HEK293T (cell line): ENCODE results near the gene DCP1B.

Experiments
- CTCF ChIA-PET: fragments of 350-600 bp; formaldehyde crosslinking; extraction: SDS; loops from one replicate; lab custom pipeline; 2021; ENCODE audit warnings: antibody characterized with exemption, inconsistent platforms; lab: Yijun Ruan, JAX
- POLR2A ChIA-PET: fragments of 350-600 bp; formaldehyde crosslinking; extraction: SDS; loops from one replicate; lab custom pipeline; 2020; ENCODE audit warnings: antibody characterized with exemption, inconsistent platforms; lab: Yijun Ruan, JAX
- DNase-seq: peaks from one replicate; pipeline ENCODE4 v3.0.0; 2012; ENCODE audit warnings: mixed read lengths; ENCODE audit errors: extremely low spot score
- ARNT ChIP-seq: fragments of 450-650 bp; IDR thresholded peaks from 2 replicates; pipeline ENCODE4 v1.6.1; 2017; ENCODE audit warnings: mild to moderate bottlenecking
- BHLHE40 ChIP-seq: fragments of 450-650 bp; IDR thresholded peaks from 2 replicates; pipeline ENCODE4 v1.6.1; 2016; ENCODE audit warnings: mild to moderate bottlenecking, moderate library complexity, borderline replicate concordance
- CTBP1 ChIP-seq: fragments of 450-650 bp; IDR thresholded peaks from 2 replicates; pipeline ENCODE4 v1.6.1; 2016; ENCODE audit warnings: borderline replicate concordance
- ELF4 ChIP-seq: fragments of 450-650 bp; IDR thresholded peaks from 2 replicates; pipeline ENCODE4 v1.6.1; 2017; ENCODE audit warnings: antibody characterized with exemption
- FOXA1 ChIP-seq: fragments of 450-650 bp; IDR thresholded peaks from 2 replicates; pipeline ENCODE4 v1.6.1; 2016; ENCODE audit warnings: mild to moderate bottlenecking
- FOXK2 ChIP-seq: fragments of 450-650 bp; IDR thresholded peaks from 2 replicates; pipeline ENCODE4 v1.6.1; 2016; ENCODE audit warnings: mild to moderate bottlenecking
- FOXM1 ChIP-seq: fragments of 450-650 bp; IDR thresholded peaks from 2 replicates; pipeline ENCODE4 v1.6.1; 2017; ENCODE audit warnings: mild to moderate bottlenecking, borderline replicate concordance
- HDGF ChIP-seq: fragments of 450-650 bp; IDR thresholded peaks from 2 replicates; pipeline ENCODE4 v1.6.1; 2017; ENCODE audit warnings: antibody characterized with exemption, borderline replicate concordance
- L3MBTL2 ChIP-seq: fragments of 450-650 bp; conservative IDR thresholded peaks from 2 replicates; pipeline ENCODE4 v1.6.1; 2016; ENCODE audit warnings: mild to moderate bottlenecking
- LEF1 ChIP-seq: fragments of 450-650 bp; IDR thresholded peaks from 2 replicates; pipeline ENCODE4 v1.6.1; 2017; ENCODE audit warnings: mild to moderate bottlenecking, borderline replicate concordance
- NFRKB ChIP-seq: fragments of 450-650 bp; IDR thresholded peaks from 2 replicates; pipeline ENCODE4 v1.6.1; 2016; ENCODE audit warnings: mild to moderate bottlenecking, moderate library complexity
- SP1 ChIP-seq: fragments of 450-650 bp; IDR thresholded peaks from 2 replicates; pipeline ENCODE4 v1.6.1; 2017
- SUZ12 ChIP-seq: fragments of 450-650 bp; IDR thresholded peaks from 2 replicates; pipeline ENCODE4 v1.6.1; 2016; ENCODE audit warnings: mild to moderate bottlenecking
- TARDBP ChIP-seq: fragments of 450-650 bp; IDR thresholded peaks from 2 replicates; pipeline ENCODE4 v1.6.1; 2016
- ZNF384 ChIP-seq: fragments of 450-650 bp; IDR thresholded peaks from 2 replicates; pipeline ENCODE4 v1.6.1; 2016
- TF ChIP-seq, protein P1 (sequence below): fragments of 450-650 bp; IDR thresholded peaks from 2 replicates; pipeline ENCODE4 v1.6.1; 2016

The DCP1B gene

DNA sequence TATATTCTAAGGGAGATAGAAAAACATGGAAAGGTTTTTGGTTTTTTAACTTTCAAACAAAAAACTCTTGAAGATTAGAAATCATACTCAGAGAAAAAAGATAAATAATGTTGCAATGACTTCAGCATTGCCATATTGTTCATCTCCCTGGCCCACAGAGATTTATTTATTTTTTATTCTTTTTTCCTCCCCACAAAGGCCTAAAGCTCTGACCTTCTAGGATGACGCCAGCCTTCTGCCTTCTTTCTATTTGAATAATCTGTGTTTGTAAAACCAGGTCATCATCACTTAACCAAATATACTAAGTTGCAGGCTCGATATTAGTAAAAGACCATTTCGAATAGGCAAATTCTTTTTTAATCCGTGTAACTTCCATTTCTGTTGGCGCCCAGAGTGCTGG is 4.4 kb upstream of the DCP1B start:
- TF ChIP-seq, protein P1, sequence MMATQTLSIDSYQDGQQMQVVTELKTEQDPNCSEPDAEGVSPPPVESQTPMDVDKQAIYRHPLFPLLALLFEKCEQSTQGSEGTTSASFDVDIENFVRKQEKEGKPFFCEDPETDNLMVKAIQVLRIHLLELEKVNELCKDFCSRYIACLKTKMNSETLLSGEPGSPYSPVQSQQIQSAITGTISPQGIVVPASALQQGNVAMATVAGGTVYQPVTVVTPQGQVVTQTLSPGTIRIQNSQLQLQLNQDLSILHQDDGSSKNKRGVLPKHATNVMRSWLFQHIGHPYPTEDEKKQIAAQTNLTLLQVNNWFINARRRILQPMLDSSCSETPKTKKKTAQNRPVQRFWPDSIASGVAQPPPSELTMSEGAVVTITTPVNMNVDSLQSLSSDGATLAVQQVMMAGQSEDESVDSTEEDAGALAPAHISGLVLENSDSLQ: no peak
- TF ChIP-seq CTBP1: no peak
- no peak for TF ChIP-seq LEF1
- no peak for TF ChIP-seq SP1
- no peak for TF ChIP-seq L3MBTL2
- no peak for TF ChIP-seq FOXA1
- no peak for TF ChIP-seq ZNF384
- TF ChIP-seq NFRKB: no peak
- no peak for TF ChIP-seq HDGF
- no peak for TF ChIP-seq FOXM1
- no peak for DNase-seq
- POLR2A ChIA-PET: interaction anchor here (0.5 kb wide), 1 partner anchor 98 kb away, joined by 4 read pairs; no protein-coding TSS in a partner anchor
- CTCF ChIA-PET: interaction anchor here (0.7 to 2.1 kb wide), 2 partner anchors 25 to 152 kb away, joined by 4 read pairs; no protein-coding TSS in a partner anchor

DNA sequence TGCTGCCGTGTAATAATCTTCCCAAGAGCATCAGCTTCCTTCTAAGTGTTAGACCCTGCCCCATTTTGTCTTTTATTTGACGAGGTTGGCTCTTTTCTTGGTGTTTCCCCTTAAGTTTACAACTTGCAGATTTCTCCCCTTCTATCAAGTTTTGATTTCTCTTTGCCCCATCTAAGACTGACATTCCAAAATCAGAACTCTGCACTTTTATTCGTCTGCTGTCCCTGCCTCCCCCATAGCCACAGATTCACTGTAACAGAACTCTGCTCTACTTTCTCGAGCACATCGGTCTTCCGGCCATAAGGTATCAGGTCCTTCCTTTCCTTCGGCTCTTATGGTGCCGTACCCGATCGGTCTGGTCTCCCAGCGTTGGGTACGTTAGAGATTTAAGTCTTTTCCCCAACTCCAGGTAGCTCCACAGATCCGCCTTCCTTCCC is 563 bp downstream of the DCP1B start:
- no peak for DNase-seq
- CTCF ChIA-PET: no interaction called here
- TF ChIP-seq L3MBTL2 (no peak), ZNF384 (no peak), ELF4 (no peak), SP1 (no peak), FOXA1 (no peak), NFRKB (no peak), LEF1 (no peak), TARDBP (no peak), SUZ12 (no peak), FOXM1 (no peak), ARNT (no peak)
- TF ChIP-seq, protein P1: no peak
- POLR2A ChIA-PET: interaction anchor here (1.2 to 1.6 kb wide), 3 partner anchors 16 to 31 kb away, joined by 4 to 7 read pairs (median 5); no protein-coding TSS in a partner anchor

DNA sequence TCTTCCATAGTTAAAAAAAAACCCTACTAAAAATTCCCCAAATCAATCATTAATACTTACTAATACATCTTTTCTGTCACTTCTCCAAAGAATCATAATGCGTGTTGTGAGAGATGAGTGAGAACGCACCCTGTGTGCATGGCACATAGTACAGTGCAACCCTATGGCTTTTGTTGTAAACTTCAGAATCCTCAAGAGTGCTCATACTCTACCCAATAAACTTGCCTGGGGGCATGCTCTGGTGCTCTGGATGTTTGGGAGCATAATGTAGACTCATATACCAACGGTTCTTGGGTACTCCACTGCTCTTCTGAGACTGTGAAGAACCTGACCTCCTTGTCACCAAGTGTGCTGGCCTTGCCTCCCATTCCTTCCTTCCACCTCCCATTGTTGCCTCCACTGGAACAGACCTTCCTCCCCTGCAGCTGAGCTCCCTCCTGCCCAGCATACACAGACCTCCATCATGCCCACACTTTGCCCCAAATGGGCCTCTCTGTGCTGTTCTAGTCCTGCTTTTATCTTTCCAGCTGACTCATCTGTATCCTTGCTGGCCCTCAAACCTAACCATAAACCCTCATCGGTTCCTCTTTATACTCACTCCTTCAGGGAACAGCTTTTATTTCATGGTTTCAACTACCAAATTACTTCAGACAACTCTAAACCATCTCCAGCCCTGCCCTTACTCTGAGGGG is 8.9 kb downstream of the DCP1B start:
- DNase-seq: no peak
- POLR2A ChIA-PET: no interaction called here
- TF ChIP-seq LEF1: no peak
- no peak for TF ChIP-seq SP1
- no peak for TF ChIP-seq SUZ12
- TF ChIP-seq ELF4: no peak
- TF ChIP-seq ARNT: no peak
- TF ChIP-seq FOXK2: no peak
- TF ChIP-seq NFRKB: no peak
- TF ChIP-seq HDGF: no peak
- TF ChIP-seq, protein P1: no peak
- TF ChIP-seq L3MBTL2: no peak
- CTCF ChIA-PET: interaction anchor here (1.3 to 1.8 kb wide), 2 partner anchors 14 to 55 kb away, joined by 3 to 4 read pairs; no protein-coding TSS in a partner anchor

DNA sequence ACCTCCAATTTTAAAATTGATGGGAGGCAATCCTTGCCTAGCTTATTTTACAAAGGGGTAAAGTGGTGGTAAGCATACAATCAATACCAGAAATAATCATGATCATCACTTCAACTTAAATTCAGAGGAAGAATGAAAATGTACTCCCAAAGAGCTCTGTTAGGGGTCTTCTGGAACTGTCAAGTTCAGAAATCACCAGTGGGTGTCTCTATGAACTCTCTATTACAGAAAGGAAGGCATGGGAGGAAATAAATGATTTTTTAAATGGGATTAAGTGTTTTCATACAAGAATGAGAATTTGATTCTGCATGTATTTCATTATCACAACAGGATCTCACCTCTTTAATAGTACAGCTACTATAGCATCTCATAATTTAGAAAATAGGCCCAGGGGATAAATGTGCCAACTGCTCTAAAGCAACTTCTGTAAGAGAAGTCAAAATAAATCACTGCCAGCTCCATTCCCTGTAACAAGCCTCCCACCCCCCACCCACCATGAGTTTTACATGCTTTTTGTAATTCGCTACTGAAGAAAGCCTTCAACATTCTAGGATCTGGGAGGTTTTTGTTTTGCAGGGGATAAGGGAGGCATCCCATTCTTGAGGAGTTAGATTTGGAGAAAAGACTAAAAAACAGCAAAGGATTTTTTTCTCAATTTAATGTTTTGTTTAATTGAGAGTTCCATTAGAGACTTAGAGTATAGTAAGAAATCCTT is 9.7 kb downstream of the DCP1B start:
- DNase-seq: no peak
- CTCF ChIA-PET: interaction anchor here (0.6 to 1.8 kb wide), 3 partner anchors 40 to 297 kb away, joined by 3 to 4 read pairs (median 3); no protein-coding TSS in a partner anchor
- POLR2A ChIA-PET: interaction anchor here (1.1 kb wide), 1 partner anchor 10 kb away, joined by 7 read pairs; the partner anchor contains the start of gene DCP1B
- TF ChIP-seq ELF4 (no peak), FOXK2 (no peak), SP1 (no peak), ZNF384 (no peak), FOXA1 (no peak), L3MBTL2 (no peak), HDGF (no peak), LEF1 (no peak), BHLHE40 (no peak), ARNT (no peak), FOXM1 (no peak), CTBP1 (no peak), SUZ12 (no peak), TARDBP (no peak), NFRKB (no peak)
- TF ChIP-seq, protein P1: no peak

DNA sequence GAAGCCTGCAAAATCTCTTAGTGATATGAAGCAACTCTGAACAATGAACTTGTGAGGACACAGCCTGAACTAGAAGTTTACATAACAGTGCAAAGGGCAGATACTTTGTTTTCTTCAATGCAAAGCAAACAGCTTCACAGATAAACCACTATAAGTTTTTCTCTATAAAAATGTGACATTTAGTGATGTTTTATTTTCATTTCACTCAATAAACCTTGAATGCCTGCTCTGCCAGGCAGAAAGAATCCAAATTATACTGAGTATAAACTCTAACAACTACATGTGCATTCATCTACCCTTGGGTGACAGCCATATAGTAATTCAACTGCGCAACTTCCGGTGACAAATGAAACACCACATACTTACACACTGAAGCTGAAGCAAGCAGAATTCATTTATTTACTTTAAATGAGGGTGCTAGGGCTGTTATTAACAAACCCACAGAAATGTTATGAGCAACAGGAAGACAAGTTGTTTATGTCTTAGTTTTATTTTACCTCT is 10.3 kb downstream of the DCP1B start:
- ChIA-PET CTCF (interaction anchor here (0.8 to 1.8 kb wide), 2 partner anchors 41 to 54 kb away, joined by 3 to 4 read pairs; no protein-coding TSS in a partner anchor), POLR2A (interaction anchor here (1.1 kb wide), 1 partner anchor 11 kb away, joined by 7 read pairs; the partner anchor contains the start of gene DCP1B)
- TF ChIP-seq FOXM1 (no peak), SP1 (no peak), BHLHE40 (no peak), ELF4 (no peak), LEF1 (no peak), SUZ12 (no peak), CTBP1 (no peak), FOXA1 (no peak), TARDBP (no peak), ZNF384 (no peak)
- DNase-seq: no peak
